OCI-LY1 (cell line): ENCODE results near the gene NAA25.
"Not testable (repeated sequence)": the region's sequence is repeated elsewhere in the genome, so short reads cannot be mapped to it uniquely, and the experiment has no call there.

Experiments used
- H2AFZ ChIP-seq: fragments of 200-600 bp; sonication (generic), shearing (Covaris generic); 2 replicates; pipeline ENCODE4 v1.6.0; 2014; ENCODE audit warnings: antibody characterized with exemption, mild to moderate bottlenecking, low read length
- H3F3A ChIP-seq: fragments of 200-600 bp; sonication (generic), shearing (Covaris generic); 2 replicates; pipeline ENCODE4 v1.6.0; 2014; ENCODE audit warnings: mild to moderate bottlenecking, antibody characterized with exemption, low read length, moderate library complexity; ENCODE audit not compliant: insufficient read depth
- H3K27ac ChIP-seq: fragments of 200-600 bp; sonication (generic); 2 replicates; pipeline ENCODE4 v1.5.1; 2014; ENCODE audit warnings: low read length, mixed run types, mild to moderate bottlenecking, low read depth; ENCODE audit not compliant: poor library complexity, severe bottlenecking
- H3K27me3 ChIP-seq: fragments of 200-600 bp; sonication (generic); 2 replicates; pipeline ENCODE4 v1.6.0; 2014; ENCODE audit warnings: antibody characterized with exemption, mild to moderate bottlenecking, low read length, moderate library complexity; ENCODE audit not compliant: insufficient read depth
- H3K36me3 ChIP-seq: fragments of 200-600 bp; sonication (generic); 2 replicates; pipeline ENCODE4 v1.6.1; 2014; ENCODE audit warnings: mild to moderate bottlenecking, antibody characterized with exemption, low read length, moderate library complexity, mixed read lengths; ENCODE audit not compliant: insufficient read depth
- H3K4me1 ChIP-seq: fragments of 200-600 bp; sonication (generic); 2 replicates; pipeline ENCODE4 v1.5.1; 2014; ENCODE audit warnings: mild to moderate bottlenecking, low read length, moderate library complexity; ENCODE audit not compliant: insufficient read depth, severe bottlenecking
- H3K4me2 ChIP-seq: fragments of 200-600 bp; sonication (generic), shearing (Covaris generic); 2 replicates; pipeline ENCODE4 v1.6.1; 2014; ENCODE audit warnings: low read length
- H3K4me3 ChIP-seq: fragments of 200-600 bp; sonication (generic); 2 replicates; pipeline ENCODE4 v1.5.1; 2014; ENCODE audit warnings: low read length, low read depth, mild to moderate bottlenecking, mixed read lengths; ENCODE audit not compliant: poor library complexity, severe bottlenecking
- H3K79me2 ChIP-seq: fragments of 200-600 bp; shearing (Covaris generic); 2 replicates; pipeline ENCODE4 v1.6.1; 2016; ENCODE audit warnings: mixed run types, low read length, mixed read lengths; ENCODE audit not compliant: insufficient read depth
- H3K9ac ChIP-seq: fragments of 200-600 bp; sonication (generic), shearing (Covaris generic); 2 replicates; pipeline ENCODE4 v1.6.1; 2014; ENCODE audit warnings: mild to moderate bottlenecking, low read length, mixed read lengths
- H3K9me2 ChIP-seq: fragments of 200-600 bp; sonication (generic), shearing (Covaris generic); 2 replicates; pipeline ENCODE4 v1.6.1; 2014; ENCODE audit warnings: low read depth, mild to moderate bottlenecking, low read length, mixed read lengths
- H3K9me3 ChIP-seq: fragments of 200-600 bp; shearing (Covaris generic); 2 replicates; pipeline ENCODE4 v1.6.1; 2014; ENCODE audit warnings: low read length, mixed read lengths
- H4K20me1 ChIP-seq: fragments of 200-600 bp; sonication (generic), shearing (Covaris generic); 2 replicates; pipeline ENCODE4 v1.6.0; 2016; ENCODE audit warnings: mild to moderate bottlenecking, low read length; ENCODE audit not compliant: insufficient read depth
- CTCF ChIP-seq: fragments of 200-600 bp; sonication (generic), shearing (Covaris generic); IDR thresholded peaks from 2 replicates; pipeline ENCODE4 v1.5.1; 2017; ENCODE audit warnings: mild to moderate bottlenecking, antibody characterized with exemption, low read length, moderate library complexity, mixed read lengths
- EZH2 ChIP-seq: fragments of 200-600 bp; sonication (generic), shearing (Covaris generic); IDR thresholded peaks from 2 replicates; pipeline ENCODE4 v1.8.0; 2017; ENCODE audit warnings: borderline replicate concordance, mixed run types, mild to moderate bottlenecking, antibody characterized with exemption, low read length, moderate library complexity, mixed read lengths

Gene NAA25

DNA sequence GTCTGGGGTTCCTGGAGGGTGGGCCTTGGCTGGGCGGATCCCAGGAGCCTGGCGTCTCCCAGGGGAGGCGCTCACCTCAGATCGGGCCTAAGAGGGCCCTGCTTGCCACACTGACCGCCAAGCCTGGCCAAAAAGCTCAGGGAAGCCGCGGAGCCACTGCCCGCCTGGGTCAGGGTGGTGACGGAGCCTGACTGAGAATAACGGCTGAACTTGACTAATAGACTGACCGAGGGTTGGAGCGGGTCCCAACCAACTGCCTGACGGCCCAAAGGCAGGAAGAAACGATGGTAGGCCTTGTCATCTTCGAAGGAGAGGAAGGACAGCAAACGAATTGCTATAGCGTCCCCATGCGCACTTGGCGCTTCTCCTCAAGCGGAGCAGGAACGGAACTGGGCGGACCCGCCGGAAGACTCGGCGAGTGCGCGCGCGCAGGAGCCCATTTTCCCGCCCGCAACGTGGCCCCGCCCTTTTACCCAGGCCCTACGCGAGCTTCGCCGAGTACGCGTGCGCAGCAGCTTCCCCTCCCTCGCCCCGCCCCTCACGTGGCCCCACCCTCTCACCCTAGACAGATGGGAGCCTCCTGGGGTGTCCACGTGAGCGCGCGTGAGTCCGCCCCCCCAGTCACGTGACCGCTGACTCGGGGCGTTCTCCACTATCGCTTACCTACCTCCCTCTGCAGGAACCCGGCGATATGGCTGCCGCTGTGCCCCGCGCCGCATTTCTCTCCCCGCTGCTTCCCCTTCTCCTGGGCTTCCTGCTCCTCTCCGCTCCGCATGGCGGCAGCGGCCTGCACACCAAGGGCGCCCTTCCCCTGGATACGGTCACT lies 95.6 kb downstream of the NAA25 start, which contains the start of the genes ERP29 and TMEM116:
ERP29 (plus strand) TSS at position 652 of the 826 bp plus-strand sequence; CDS start at position 692, 40 bp downstream.
TMEM116 (minus strand) TSS at position 391 of the 826 bp plus-strand sequence. CDS start 7,895 bp downstream, outside the sequence.
- H3K27me3 ChIP-seq = no peaks in the 10 kb centered on the region
- peaks cover 48% of the 10 kb centered on the region for H3K4me1 ChIP-seq
- H3K9me2 ChIP-seq = no peaks in the 10 kb centered on the region
- H4K20me1 ChIP-seq = no peaks in the 10 kb centered on the region
- H2AFZ ChIP-seq = no peak within 1 kb of the TSS
- peak within 1 kb of the TSS; percentile 84 for H3K4me2 ChIP-seq
- peaks cover 41% of the 10 kb centered on the region for H3K36me3 ChIP-seq
- H3K79me2 ChIP-seq = peaks cover 41% of the 10 kb centered on the region
- no peaks in the 10 kb centered on the region for H3K9me3 ChIP-seq
- H3F3A ChIP-seq = peaks cover 4% of the 10 kb centered on the region; the same call in 1 of the 2 replicates
- peak within 1 kb of the TSS; percentile 92 for H3K27ac ChIP-seq
- no peak for TF ChIP-seq EZH2
- peak; percentile 48 for TF ChIP-seq CTCF
- H3K4me3 ChIP-seq = peak within 1 kb of the TSS; percentile 77
- peak within 1 kb of the TSS; percentile 93 for H3K9ac ChIP-seq

DNA sequence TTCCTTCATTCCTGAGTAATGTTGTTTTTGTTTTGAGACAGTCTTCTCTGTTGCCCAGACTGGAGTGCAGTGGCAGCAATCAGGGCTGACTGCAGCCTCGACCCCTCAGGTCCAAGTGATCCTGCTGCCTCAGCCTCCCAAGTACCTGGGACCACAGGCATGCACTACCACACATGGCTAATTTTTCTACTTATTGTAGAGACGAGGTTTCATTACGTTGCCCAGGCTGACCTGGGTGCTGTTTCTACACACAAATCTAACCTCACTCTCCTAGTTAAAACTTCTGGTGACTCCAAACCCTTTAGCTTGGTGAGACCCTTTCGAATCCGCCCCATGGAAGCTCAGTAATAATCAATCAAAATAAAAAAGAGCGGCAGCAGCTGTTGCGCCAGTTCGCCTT lies 96.9 kb downstream of the NAA25 start:
- peaks cover 56% of the 10 kb centered on the region for H3K4me1 ChIP-seq
- no peaks in the 10 kb centered on the region for H3K9me2 ChIP-seq
- H3K79me2 ChIP-seq = peaks cover 29% of the 10 kb centered on the region
- peak overlapping the region; percentile 93 for H3K9ac ChIP-seq
- H3K27ac ChIP-seq = peak overlapping the region; percentile 86
- TF ChIP-seq CTCF (no peak), EZH2 (no peak)
- peaks cover 30% of the 10 kb centered on the region for H3K36me3 ChIP-seq
- no peaks in the 10 kb centered on the region for H3K9me3 ChIP-seq
- H3K4me2 ChIP-seq = peak overlapping the region; percentile 84
- H3K4me3 ChIP-seq = peak overlapping the region; percentile 77
- H3K27me3 ChIP-seq = no peaks in the 10 kb centered on the region
- no peak overlapping the region for H2AFZ ChIP-seq
- H3F3A ChIP-seq = peaks cover 4% of the 10 kb centered on the region; the same call in 1 of the 2 replicates
- no peaks in the 10 kb centered on the region for H4K20me1 ChIP-seq

DNA sequence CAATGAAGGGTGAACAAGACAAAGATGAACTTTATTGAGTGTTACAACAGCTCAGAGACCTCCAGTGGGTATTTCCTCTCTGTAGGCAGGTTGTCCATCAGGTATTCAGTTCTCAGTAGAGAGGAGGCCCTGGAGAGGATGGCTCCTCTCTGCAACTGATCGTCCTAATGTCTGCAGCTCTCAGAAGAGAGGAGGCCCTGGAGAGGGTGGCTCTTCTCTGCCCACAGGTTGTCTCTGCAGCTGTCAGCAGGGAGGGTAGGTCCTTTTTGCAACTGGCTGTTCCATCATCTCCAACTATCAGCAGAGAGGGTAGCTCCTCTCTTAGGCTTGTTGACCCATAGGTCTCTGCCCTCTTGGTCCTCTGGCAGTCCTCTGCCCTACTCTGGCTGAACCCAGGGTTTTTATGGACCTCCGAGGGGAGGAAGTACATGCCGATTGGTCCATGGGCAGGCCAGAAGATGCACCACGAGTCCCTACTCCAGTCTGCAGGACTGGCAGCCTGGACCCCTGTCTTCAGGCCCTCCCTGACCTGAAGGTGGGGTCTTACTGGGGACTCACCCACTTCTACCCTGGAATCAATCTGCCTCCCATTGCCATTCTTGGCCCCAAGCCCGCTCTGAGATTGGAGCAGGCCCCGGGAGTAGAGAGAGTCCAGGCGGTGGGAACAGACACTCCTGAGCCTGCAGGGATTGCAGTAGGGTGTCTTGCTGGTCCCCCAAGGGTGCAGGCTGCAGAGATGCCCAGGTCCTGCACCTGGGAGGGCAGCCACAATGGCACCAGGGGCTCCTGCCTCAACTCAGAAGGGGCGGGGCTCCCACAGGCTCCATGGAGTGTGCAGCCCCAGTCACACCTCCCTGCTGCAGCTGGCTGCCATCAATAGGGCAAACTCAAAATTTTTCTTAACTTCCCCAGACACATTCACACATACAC lies 97.9 kb downstream of the NAA25 start:
- TF ChIP-seq EZH2 (no peak), CTCF (no peak)
- Histone ChIP-seq H3K9ac (peak overlapping the region; percentile 93; the same call in 1 of the 2 replicates), H3K79me2 (peaks cover 19% of the 10 kb centered on the region), H2AFZ (no peak overlapping the region), H3K9me3 (no peaks in the 10 kb centered on the region), H3K4me3 (peak overlapping the region; percentile 77), H3F3A (peaks cover 4% of the 10 kb centered on the region; the same call in 1 of the 2 replicates), H3K27ac (peak overlapping the region; percentile 86), H3K4me2 (peak overlapping the region; percentile 84), H3K36me3 (peaks cover 20% of the 10 kb centered on the region), H3K9me2 (no peaks in the 10 kb centered on the region), H3K27me3 (no peaks in the 10 kb centered on the region), H4K20me1 (no peaks in the 10 kb centered on the region), H3K4me1 (peaks cover 56% of the 10 kb centered on the region)

DNA sequence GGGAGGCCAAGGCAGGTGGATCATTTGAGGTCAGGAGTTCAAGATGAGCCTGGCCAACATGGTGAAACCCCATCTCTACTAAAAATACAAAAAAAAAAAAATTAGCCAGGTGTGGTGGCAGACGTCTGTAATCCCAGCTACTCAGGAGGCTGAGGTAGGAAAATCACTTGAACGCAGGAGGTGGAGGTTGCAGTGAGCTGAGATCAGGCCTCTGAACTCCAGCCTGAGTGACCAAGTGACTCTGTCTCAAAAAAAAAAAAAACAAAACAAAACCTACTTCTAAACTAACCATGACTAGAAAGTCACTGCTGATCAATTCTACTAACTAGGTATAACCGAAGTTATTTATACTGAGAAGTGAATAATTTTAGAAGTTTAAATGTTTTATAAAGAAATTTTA lies 99.0 kb downstream of the NAA25 start:
- H4K20me1 ChIP-seq, H3K9me2 ChIP-seq, H3K4me2 ChIP-seq, H3K9ac ChIP-seq, H3K9me3 ChIP-seq, H3K27me3 ChIP-seq, H2AFZ ChIP-seq, H3K4me3 ChIP-seq, H3F3A ChIP-seq: not testable (repeated sequence)
- peaks cover 15% of the 10 kb centered on the region for H3K79me2 ChIP-seq
- peaks cover 49% of the 10 kb centered on the region for H3K4me1 ChIP-seq
- H3K27ac ChIP-seq = peak overlapping the region; percentile 86
- peaks cover 21% of the 10 kb centered on the region; the same call in 1 of the 2 replicates for H3K36me3 ChIP-seq
